ENCODE data around the gene RINL. TPM values are rescaled to one million over a fixed set of nuclear protein-coding genes. Genes with fewer than 3 reads are reported as not detected.
"Not testable (repeated sequence)": the region's sequence is repeated elsewhere in the genome, so short reads cannot be mapped to it uniquely, and the experiment has no call there.

RINL gene
- total RNA-seq, 4 donors from 2014 or later: 5.5 to 14.0 (median 11.6) TPM

- TF ChIP-seq, protein P1, sequence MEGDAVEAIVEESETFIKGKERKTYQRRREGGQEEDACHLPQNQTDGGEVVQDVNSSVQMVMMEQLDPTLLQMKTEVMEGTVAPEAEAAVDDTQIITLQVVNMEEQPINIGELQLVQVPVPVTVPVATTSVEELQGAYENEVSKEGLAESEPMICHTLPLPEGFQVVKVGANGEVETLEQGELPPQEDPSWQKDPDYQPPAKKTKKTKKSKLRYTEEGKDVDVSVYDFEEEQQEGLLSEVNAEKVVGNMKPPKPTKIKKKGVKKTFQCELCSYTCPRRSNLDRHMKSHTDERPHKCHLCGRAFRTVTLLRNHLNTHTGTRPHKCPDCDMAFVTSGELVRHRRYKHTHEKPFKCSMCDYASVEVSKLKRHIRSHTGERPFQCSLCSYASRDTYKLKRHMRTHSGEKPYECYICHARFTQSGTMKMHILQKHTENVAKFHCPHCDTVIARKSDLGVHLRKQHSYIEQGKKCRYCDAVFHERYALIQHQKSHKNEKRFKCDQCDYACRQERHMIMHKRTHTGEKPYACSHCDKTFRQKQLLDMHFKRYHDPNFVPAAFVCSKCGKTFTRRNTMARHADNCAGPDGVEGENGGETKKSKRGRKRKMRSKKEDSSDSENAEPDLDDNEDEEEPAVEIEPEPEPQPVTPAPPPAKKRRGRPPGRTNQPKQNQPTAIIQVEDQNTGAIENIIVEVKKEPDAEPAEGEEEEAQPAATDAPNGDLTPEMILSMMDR (IDR thresholded peaks at IDR 0.05): no peak
- TF ChIP-seq POLR2A (IDR thresholded peaks at IDR 0.05): no peak
- intact Hi-C loops (cut with DNase I; ENCODE audit: low total_unique reads): no loop called here
- no peak for DNase-seq (ENCODE audit: low spot score in 2 of 2)
- WGBS, 2 donors: 82 to 86% methylated on average over 14 of the region's 14 CpGs
- no peak overlapping the region for H3K4me3 ChIP-seq (ENCODE audit: low read depth, poor library complexity, severe bottlenecking)
Measured at GRCh38 chr19:38893341-38893771, 15.3 kb upstream of the RINL start.

DNA sequence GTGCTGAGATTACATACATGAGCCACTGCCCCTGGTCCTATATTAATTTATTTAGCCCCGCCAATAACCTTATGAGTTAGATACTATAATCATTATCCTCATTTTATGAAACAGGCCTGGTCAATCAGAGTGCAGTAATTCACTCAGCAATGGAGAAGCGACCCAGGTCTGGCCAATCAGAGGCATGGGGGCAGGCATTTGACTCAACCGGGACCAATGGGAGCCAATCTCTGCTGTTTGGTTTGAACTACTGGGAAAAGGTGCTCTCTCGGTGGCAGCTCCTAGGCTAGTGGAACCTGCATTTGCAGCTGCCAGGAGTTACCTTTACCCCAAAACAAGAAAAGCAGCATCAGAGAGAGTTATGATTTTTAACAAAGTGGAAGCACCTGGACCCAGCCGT lies 14.8 kb upstream of the RINL start:
- TF ChIP-seq, protein P1 (IDR thresholded peaks at IDR 0.05): no peak
- no peak for TF ChIP-seq POLR2A (IDR thresholded peaks at IDR 0.05)
- H3K4me3 ChIP-seq (ENCODE audit: low read depth, poor library complexity, severe bottlenecking): no peak overlapping the region
- intact Hi-C loops (cut with DNase I; ENCODE audit: low total_unique reads): no loop called here
- no peak for DNase-seq (ENCODE audit: low spot score in 2 of 2)
- WGBS, 2 donors: 84 to 85% methylated on average over 5 of the region's 5 CpGs

DNA sequence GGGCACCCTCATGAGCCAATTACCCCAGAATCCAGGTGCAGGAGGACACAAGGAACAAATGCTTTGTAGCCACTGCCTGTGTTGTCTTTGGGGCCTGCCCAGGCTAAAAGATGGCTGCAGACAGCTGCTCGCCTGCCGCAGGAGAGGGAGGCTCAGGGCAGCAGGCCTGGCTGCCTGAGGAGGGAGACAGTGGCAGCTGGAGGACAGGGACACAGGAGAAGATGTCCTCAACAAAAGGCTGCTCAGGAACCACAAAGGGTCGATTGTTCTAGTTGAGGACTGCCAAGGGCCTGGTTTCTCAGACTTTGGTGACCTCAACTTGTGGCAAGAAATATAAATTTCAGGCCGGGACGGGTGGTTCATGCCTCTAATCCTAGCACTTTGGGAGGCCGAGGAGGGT lies 13.7 kb upstream of the RINL start:
- DNase-seq (ENCODE audit: low spot score in 2 of 2): no peak
- H3K4me3 ChIP-seq (ENCODE audit: low read depth, poor library complexity, severe bottlenecking): no peak overlapping the region
- TF ChIP-seq POLR2A (IDR thresholded peaks at IDR 0.05): no peak
- TF ChIP-seq, protein P1 (IDR thresholded peaks at IDR 0.05): no peak
- intact Hi-C loops (cut with DNase I; ENCODE audit: low total_unique reads): no loop called here
- WGBS, 2 donors: 81 to 87% methylated on average over 6 of the region's 6 CpGs

DNA sequence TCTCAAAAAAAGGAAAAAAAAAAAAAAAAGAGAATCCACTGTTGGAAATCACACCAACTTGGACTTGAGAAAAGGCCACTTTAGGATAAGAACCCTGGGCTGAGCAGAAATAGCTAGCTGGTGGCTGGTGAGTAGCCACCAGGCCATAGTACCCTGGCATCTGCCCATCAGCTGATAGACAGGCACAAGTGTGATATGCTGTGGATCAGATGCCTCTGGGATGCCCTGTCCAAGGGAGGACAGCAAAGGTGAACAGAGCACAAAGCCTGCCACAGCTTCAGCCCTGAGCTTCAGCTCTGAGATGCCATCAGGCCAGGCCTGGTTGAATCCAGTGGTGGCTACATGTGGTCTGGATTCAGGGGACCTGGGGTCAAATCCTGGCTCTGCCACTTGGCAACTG lies 12.6 kb upstream of the RINL start:
- DNase-seq (ENCODE audit: low spot score in 2 of 2): no peak
- TF ChIP-seq, protein P1 (IDR thresholded peaks at IDR 0.05): no peak
- TF ChIP-seq POLR2A (IDR thresholded peaks at IDR 0.05): no peak
- H3K4me3 ChIP-seq (ENCODE audit: low read depth, poor library complexity, severe bottlenecking): no peak overlapping the region
- intact Hi-C loops (cut with DNase I; ENCODE audit: low total_unique reads): no loop called here

GRCh38 chr19:38889803-38890202 lies 11.7 kb upstream of the RINL start:
- TF ChIP-seq, protein P1 (IDR thresholded peaks at IDR 0.05): no peak
- no peak for TF ChIP-seq POLR2A (IDR thresholded peaks at IDR 0.05)
- 89 to 93% methylated on average over 8 of the region's 8 CpGs for WGBS, 2 donors
- H3K4me3 ChIP-seq (ENCODE audit: low read depth, poor library complexity, severe bottlenecking): no peak overlapping the region
- intact Hi-C loops (cut with DNase I; ENCODE audit: low total_unique reads): no loop called here
- no peak for DNase-seq (ENCODE audit: low spot score in 2 of 2)

- DNase-seq (ENCODE audit: low spot score in 2 of 2): no peak
- intact Hi-C loops (cut with DNase I; ENCODE audit: low total_unique reads): no loop called here
- 90 to 91% methylated on average over 17 of the region's 17 CpGs for WGBS, 2 donors
- H3K4me3 ChIP-seq (ENCODE audit: low read depth, poor library complexity, severe bottlenecking): no peak overlapping the region
- no peak for TF ChIP-seq POLR2A (IDR thresholded peaks at IDR 0.05)
- TF ChIP-seq, protein P1 (IDR thresholded peaks at IDR 0.05): no peak
Measured at GRCh38 chr19:38888876-38889275, 10.8 kb upstream of the RINL start.

- H3K4me3 ChIP-seq (ENCODE audit: low read depth, poor library complexity, severe bottlenecking); DNase-seq (ENCODE audit: low spot score in 2 of 2); intact Hi-C loops (cut with DNase I; ENCODE audit: low total_unique reads): not testable (repeated sequence)
- 97 to 100% methylated on average over 3 of the region's 3 CpGs for WGBS, 2 donors
Measured at GRCh38 chr19:38884691-38885090, 6.6 kb upstream of the RINL start.

Measured in lower leg skin (tissue), 4 donors.